ENCODE data around the gene MXI1. TPM values are rescaled to one million over a fixed set of nuclear protein-coding genes. Genes with fewer than 3 reads are reported as not detected.

MXI1 gene
- 16.9 and 19.5 TPM in 2 replicates for total RNA-seq (2022)
- Bru-seq, nascent RNA = percentile 56 among the genes with signal in this experiment
- BruChase-seq, experiment 1, labeled RNA remaining after a 6-hour chase = percentile 56 among the genes with signal in this experiment
- BruChase-seq, experiment 2, labeled RNA remaining after a 2-hour chase = percentile 48 among the genes with signal in this experiment
- long read RNA-seq, transcript MXI1-202 (6 exons, 3,470 nt) = minor isoform, 11 of 61 reads
- long read RNA-seq, transcript MXI1-201 (6 exons, 2,424 nt) = major isoform, 25 of 61 reads
- long read RNA-seq, partial matches to known transcripts = 2 of 61 reads
- long read RNA-seq, other reads (novel, unspliced or antisense) = 20 of 61 reads

DNA sequence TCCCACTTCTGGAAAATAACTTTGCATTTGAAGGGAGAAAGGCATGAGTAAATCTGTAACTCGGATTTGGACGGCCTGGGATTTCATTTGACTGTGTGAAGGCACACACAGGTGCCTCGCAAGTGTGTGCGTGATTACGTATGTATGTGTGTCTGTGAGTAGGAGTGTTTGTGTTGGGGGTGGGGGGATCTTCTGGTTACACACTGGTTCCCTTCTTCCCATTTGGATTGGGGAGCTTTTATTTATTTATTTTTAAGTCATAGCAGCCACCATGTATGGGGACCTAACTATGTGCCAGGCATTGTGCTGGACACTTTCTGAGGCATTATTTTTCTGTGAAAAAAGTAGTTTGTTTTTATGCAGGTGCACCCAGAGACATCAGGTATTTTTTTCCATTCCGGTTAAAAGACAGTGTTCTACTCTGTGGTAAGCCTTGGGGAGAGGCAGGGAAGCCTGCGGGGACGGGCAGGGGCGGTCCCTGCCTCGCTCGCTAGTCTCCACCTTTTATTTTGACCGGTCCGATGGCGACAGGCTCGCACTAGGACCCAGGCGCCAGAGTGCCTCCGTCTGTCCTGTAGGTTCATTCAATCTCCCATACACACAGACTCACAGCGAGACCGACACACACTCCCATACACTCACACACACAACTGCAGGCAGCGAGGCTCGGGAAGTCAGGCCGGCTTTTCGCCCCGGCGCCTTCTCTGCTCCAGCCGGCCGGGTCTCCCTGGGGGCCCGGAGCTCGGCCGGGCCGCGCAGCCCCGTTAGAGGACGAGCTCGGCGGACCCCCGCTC is at the start of gene MXI1:
Gene MXI1, plus strand, starts transcription at position 595 of the 794 bp plus-strand sequence. CDS start 204 bp downstream, outside the sequence.
- no TSS peak for BruUV-seq (replicated peaks)
- H3K4me1 Mint-ChIP-seq (ENCODE audit: insufficient read depth, unreplicated experiment) = peaks cover 18% of the 10 kb centered on the region
- POLR2A ChIA-PET = interaction anchor here (0.6 to 8.5 kb wide), 12 partner anchors 9 to 356 kb away, joined by 3 to 288 read pairs (median 6); partner anchors contain the start of gene SMNDC1
- H3K27me3 Mint-ChIP-seq (ENCODE audit: insufficient read depth, unreplicated experiment) = no peaks in the 10 kb centered on the region
- peak within 1 kb of the TSS; percentile 82 for H3K27ac Mint-ChIP-seq (ENCODE audit: low read depth, unreplicated experiment)
- H3K9me3 Mint-ChIP-seq (ENCODE audit: unreplicated experiment) = no peaks in the 10 kb centered on the region
- TF ChIP-seq, protein P1, sequence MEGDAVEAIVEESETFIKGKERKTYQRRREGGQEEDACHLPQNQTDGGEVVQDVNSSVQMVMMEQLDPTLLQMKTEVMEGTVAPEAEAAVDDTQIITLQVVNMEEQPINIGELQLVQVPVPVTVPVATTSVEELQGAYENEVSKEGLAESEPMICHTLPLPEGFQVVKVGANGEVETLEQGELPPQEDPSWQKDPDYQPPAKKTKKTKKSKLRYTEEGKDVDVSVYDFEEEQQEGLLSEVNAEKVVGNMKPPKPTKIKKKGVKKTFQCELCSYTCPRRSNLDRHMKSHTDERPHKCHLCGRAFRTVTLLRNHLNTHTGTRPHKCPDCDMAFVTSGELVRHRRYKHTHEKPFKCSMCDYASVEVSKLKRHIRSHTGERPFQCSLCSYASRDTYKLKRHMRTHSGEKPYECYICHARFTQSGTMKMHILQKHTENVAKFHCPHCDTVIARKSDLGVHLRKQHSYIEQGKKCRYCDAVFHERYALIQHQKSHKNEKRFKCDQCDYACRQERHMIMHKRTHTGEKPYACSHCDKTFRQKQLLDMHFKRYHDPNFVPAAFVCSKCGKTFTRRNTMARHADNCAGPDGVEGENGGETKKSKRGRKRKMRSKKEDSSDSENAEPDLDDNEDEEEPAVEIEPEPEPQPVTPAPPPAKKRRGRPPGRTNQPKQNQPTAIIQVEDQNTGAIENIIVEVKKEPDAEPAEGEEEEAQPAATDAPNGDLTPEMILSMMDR (IDR thresholded peaks at IDR 0.05; ENCODE audit: unreplicated experiment) = no peak
- DNase-seq (ENCODE audit: unreplicated experiment) = peak; percentile 86
- H3K4me3 Mint-ChIP-seq (ENCODE audit: unreplicated experiment) = peak within 1 kb of the TSS; percentile 84
- peaks cover 10% of the 10 kb centered on the region for H3K36me3 Mint-ChIP-seq (ENCODE audit: insufficient read depth, unreplicated experiment)
- CTCF ChIA-PET = interaction anchor here (0.6 to 5.7 kb wide), 11 partner anchors 10 to 99 kb away, joined by 3 to 45 read pairs (median 6); no protein-coding TSS in a partner anchor
- intact Hi-C loops (cut with micrococcal nuclease) = no loop called here

DNA sequence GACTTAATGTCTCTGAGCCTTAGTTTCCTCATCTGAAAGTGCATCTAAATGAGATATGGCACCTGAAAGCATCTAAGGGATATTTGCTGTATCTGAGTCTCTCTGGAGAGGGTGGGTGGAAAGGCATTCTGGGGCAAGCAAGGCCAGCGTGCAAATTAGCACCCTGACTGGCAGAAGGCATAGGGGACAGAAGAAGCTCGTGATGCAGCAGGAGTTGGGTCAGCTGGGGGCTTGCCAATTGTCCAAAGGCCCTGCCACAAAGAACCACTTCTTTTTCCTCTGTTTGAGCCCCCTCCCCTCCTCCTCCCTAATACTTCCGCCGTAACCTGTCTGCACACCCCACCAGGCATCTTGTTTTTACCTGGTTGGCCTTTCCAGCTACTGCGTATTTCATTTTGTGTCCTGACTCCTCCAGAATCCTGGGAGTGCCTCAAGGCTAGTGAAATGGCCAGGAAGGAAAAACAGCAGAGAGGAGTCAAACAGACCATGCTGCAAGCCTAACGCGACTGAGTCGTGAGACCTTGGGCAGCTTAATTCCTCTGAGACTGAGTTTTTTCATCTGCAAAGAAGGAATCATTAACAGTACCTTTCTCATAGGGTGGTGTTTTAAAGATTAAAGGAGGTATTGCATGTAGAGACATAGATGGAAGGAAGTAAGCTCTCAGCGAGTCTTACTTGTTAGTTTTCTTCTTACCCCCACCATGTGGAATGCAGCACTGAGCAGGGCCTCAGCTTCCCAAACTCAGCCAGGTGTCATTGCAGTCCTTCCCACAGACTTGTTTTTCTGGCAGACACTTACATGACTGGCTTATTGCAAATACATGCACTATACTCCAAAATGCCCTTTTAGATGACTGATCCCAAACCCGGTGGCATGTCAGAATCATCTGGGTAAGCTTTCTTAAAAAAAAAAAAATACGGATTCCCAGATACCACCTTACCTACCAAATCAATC is 49.1 kb upstream of the MXI1 start:
- no peaks in the 10 kb centered on the region for H3K27me3 Mint-ChIP-seq (ENCODE audit: insufficient read depth, unreplicated experiment)
- no peaks in the 10 kb centered on the region for H3K4me1 Mint-ChIP-seq (ENCODE audit: insufficient read depth, unreplicated experiment)
- H3K36me3 Mint-ChIP-seq (ENCODE audit: insufficient read depth, unreplicated experiment) = no peaks in the 10 kb centered on the region
- no peak for DNase-seq (ENCODE audit: unreplicated experiment)
- no peak overlapping the region for H3K27ac Mint-ChIP-seq (ENCODE audit: low read depth, unreplicated experiment)
- H3K4me3 Mint-ChIP-seq (ENCODE audit: unreplicated experiment) = no peak overlapping the region
- no TSS peak for BruUV-seq (replicated peaks)
- intact Hi-C loops (cut with micrococcal nuclease) = no loop called here
- CTCF ChIA-PET = interaction anchor here (0.6 to 1.5 kb wide), 4 partner anchors 9 to 112 kb away, joined by 3 to 6 read pairs (median 4); no protein-coding TSS in a partner anchor
- POLR2A ChIA-PET = interaction anchor here (0.6 kb wide), 1 partner anchor 757 kb away, joined by 4 read pairs; no protein-coding TSS in a partner anchor
- no peaks in the 10 kb centered on the region for H3K9me3 Mint-ChIP-seq (ENCODE audit: unreplicated experiment)
- TF ChIP-seq, protein P1 (IDR thresholded peaks at IDR 0.05; ENCODE audit: unreplicated experiment) = no peak

DNA sequence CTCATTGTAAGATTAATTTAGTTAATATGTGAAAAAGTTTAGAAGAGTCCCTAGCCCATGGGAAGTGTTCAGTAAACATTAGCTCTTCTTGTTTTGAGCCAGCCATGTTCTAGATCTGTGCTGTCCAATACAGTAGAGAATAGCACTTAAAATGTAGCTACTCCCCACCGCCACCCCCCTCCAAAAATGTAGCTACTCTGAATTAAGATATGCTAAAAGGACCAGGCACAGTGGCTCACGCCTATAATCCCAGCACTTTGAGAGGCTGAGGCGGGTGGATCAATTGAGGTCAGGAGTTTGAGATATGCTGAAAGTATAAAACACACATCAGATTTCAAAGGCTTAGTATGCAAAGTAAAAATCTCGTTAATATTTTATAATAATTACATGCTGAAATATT is 47.3 kb upstream of the MXI1 start:
- POLR2A ChIA-PET = interaction anchor here (1.0 kb wide), 1 partner anchor 50 kb away, joined by 3 read pairs; no protein-coding TSS in a partner anchor
- CTCF ChIA-PET = interaction anchor here (0.8 kb wide), 1 partner anchor 22 kb away, joined by 3 read pairs; no protein-coding TSS in a partner anchor

More for the DNA sequence above, 47.3 kb upstream of the MXI1 start:
- Mint-ChIP-seq H3K9me3 (ENCODE audit: unreplicated experiment) (no peaks in the 10 kb centered on the region), H3K27ac (ENCODE audit: low read depth, unreplicated experiment) (no peak overlapping the region), H3K36me3 (ENCODE audit: insufficient read depth, unreplicated experiment) (no peaks in the 10 kb centered on the region), H3K4me1 (ENCODE audit: insufficient read depth, unreplicated experiment) (no peaks in the 10 kb centered on the region), H3K4me3 (ENCODE audit: unreplicated experiment) (no peak overlapping the region), H3K27me3 (ENCODE audit: insufficient read depth, unreplicated experiment) (no peaks in the 10 kb centered on the region)
- TF ChIP-seq, protein P1 (IDR thresholded peaks at IDR 0.05; ENCODE audit: unreplicated experiment) = no peak
- no peak for DNase-seq (ENCODE audit: unreplicated experiment)
- no TSS peak for BruUV-seq (replicated peaks)
- intact Hi-C loops (cut with micrococcal nuclease) = no loop called here

Data from MCF 10A (cell line).